ENCODE data around the gene NAALADL1.

- TF ChIP-seq POLR2AphosphoS5 (IDR thresholded peaks at IDR 0.05; ENCODE audit: low read depth, low read length) (no peak), POLR2A (IDR thresholded peaks at IDR 0.05; ENCODE audit: low read depth, low read length) (no peak), TAF1 (IDR thresholded peaks at IDR 0.05; ENCODE audit: borderline replicate concordance, low read depth, low read length) (no peak)
Observed at GRCh38 chr11:65085446-65085845, 27.1 kb upstream of the NAALADL1 start.
